SK-N-SH (cell line): ENCODE results near the gene ZNF646. TPM values are rescaled to one million over a fixed set of nuclear protein-coding genes. Genes with fewer than 3 reads are reported as not detected.

Experiments
- CTCF ChIA-PET: fragments of 300-600, 350-600 bp; formaldehyde crosslinking; extraction: SDS; loops from one replicate; lab custom pipeline; 2021; lab: Yijun Ruan, JAX
- POLR2A ChIA-PET: fragments of 350-600 bp; sonication (Branson Sonifier 250); formaldehyde crosslinking; extraction: SDS; loops from one replicate; lab custom pipeline; 2020; ENCODE audit warnings: antibody characterized with exemption, inconsistent platforms; lab: Yijun Ruan, JAX
- DNase-seq: peaks from one replicate; pipeline ENCODE4 v3.0.0; 2012
- H2AFZ ChIP-seq: fragments of 200-600 bp; sonication (generic); 2 replicates; pipeline ENCODE4 v1.8.1; 2016; ENCODE audit warnings: antibody characterized with exemption, mild to moderate bottlenecking, low read depth
- H3F3A ChIP-seq: fragments of 200-600 bp; sonication (generic); replicated peaks from 2 replicates; pipeline ENCODE3; 2016; ENCODE audit warnings: antibody characterized with exemption, mild to moderate bottlenecking; ENCODE audit not compliant: insufficient read depth
- H3K27ac ChIP-seq, 2 experiments: fragments of 200-500 bp in 1 of 2; fragments of 200-600 bp in 1 of 2; sonication (Bioruptor generic) in 1 of 2; sonication (generic), shearing (Covaris generic) in 1 of 2; 2 replicates each; pipeline versions ENCODE4 v1.5.1 to v1.6.1; 2014 to 2016; ENCODE audit warnings: low read depth in 2 of 2, inconsistent platforms in 1 of 2, low read length in 1 of 2, mild to moderate bottlenecking in 1 of 2, mixed read lengths in 1 of 2
- H3K27me3 ChIP-seq: fragments of 200-600 bp; sonication (generic), shearing (Covaris generic); 2 replicates; pipeline ENCODE4 v1.6.1; 2016; ENCODE audit warnings: mixed run types; ENCODE audit not compliant: insufficient read depth
- H3K36me3 ChIP-seq, 2 experiments: fragments of 200-500 bp in 1 of 2; fragments of 200-600 bp in 1 of 2; sonication (Bioruptor generic) in 1 of 2; sonication (generic) in 1 of 2; replicated peaks in 1 of 2; 2 replicates each; pipeline versions ENCODE3 to v1.5.1; 2014 to 2016; ENCODE audit warnings: low read length in 1 of 2, mild to moderate bottlenecking in 1 of 2; ENCODE audit not compliant: insufficient read depth in 2 of 2, control insufficient read depth in 1 of 2
- H3K4me1 ChIP-seq, 2 experiments: fragments of 200-500 bp in 1 of 2; fragments of 200-600 bp in 1 of 2; sonication (Bioruptor generic) in 1 of 2; sonication (generic), shearing (Covaris generic) in 1 of 2; 2 replicates each; pipeline versions ENCODE4 v1.5.1 to v1.6.1; 2014 to 2016; ENCODE audit warnings: low read depth in 1 of 2, low read length in 1 of 2, mixed run types in 1 of 2; ENCODE audit not compliant: insufficient read depth in 2 of 2, control insufficient read depth in 1 of 2
- H3K4me2 ChIP-seq: fragments of 200-600 bp; sonication (generic), shearing (Covaris generic); 2 replicates; pipeline ENCODE4 v1.6.1; 2017; ENCODE audit warnings: mixed run types
- H3K4me3 ChIP-seq, 2 experiments: fragments of 200-500 bp in 1 of 2; fragments of 200-600 bp in 1 of 2; sonication (Bioruptor generic) in 1 of 2; sonication (generic), shearing (Covaris generic) in 1 of 2; 2 replicates each; pipeline versions ENCODE4 v1.5.1 to v1.8.1; 2014 to 2016; ENCODE audit warnings: low read depth in 2 of 2, inconsistent platforms in 1 of 2, low read length in 1 of 2, mild to moderate bottlenecking in 1 of 2, mixed read lengths in 1 of 2, moderate library complexity in 1 of 2
- H3K79me2 ChIP-seq: fragments of 200-600 bp; sonication (generic); 2 replicates; pipeline ENCODE4 v1.8.1; 2017; ENCODE audit warnings: mild to moderate bottlenecking; ENCODE audit not compliant: insufficient read depth
- H3K9ac ChIP-seq: fragments of 200-600 bp; sonication (generic); 2 replicates; pipeline ENCODE4 v1.6.1; 2017; ENCODE audit warnings: mixed run types
- H3K9me2 ChIP-seq: fragments of 200-600 bp; sonication (generic); 2 replicates; pipeline ENCODE4 v1.6.1; 2017; ENCODE audit warnings: mixed run types
- H3K9me3 ChIP-seq: fragments of 200-600 bp; sonication (generic); 2 replicates; pipeline ENCODE4 v1.6.1; 2017; ENCODE audit warnings: mixed run types, mild to moderate bottlenecking, moderate library complexity
- H4K20me1 ChIP-seq: fragments of 200-600 bp; sonication (generic); 2 replicates; pipeline ENCODE4 v1.6.1; 2017; ENCODE audit warnings: mild to moderate bottlenecking, mixed run types; ENCODE audit not compliant: insufficient read depth
- CHD2 ChIP-seq: fragments of 150-350 bp; IDR thresholded peaks from 2 replicates; pipeline ENCODE4 v1.6.1; 2018; ENCODE audit warnings: low read length; ENCODE audit not compliant: partially characterized antibody
- ELF1 ChIP-seq: IDR thresholded peaks from 2 replicates; pipeline ENCODE4 v1.4.0; 2012
- EP300 ChIP-seq, 2 experiments: IDR thresholded peaks; 2 replicates each; pipeline versions ENCODE4 v1.4.0 to v1.6.1; 2012; ENCODE audit warnings: borderline replicate concordance in 1 of 2, low read depth in 1 of 2, low read length in 1 of 2
- EZH2phosphoT487 ChIP-seq: fragments of 200-600 bp; sonication (generic); IDR thresholded peaks from 2 replicates; pipeline ENCODE4 v1.6.1; 2017; ENCODE audit warnings: low read depth, mixed run types, mild to moderate bottlenecking, antibody characterized with exemption, moderate library complexity, borderline replicate concordance
- GABPA ChIP-seq: IDR thresholded peaks from 2 replicates; pipeline ENCODE4 v1.4.0; 2012; ENCODE audit warnings: low read depth, mild to moderate bottlenecking
- JUND ChIP-seq: IDR thresholded peaks from 2 replicates; pipeline ENCODE4 v1.4.0; 2012
- MAX ChIP-seq: IDR thresholded peaks from 2 replicates; pipeline ENCODE4 v1.4.0; 2012; ENCODE audit warnings: low read depth
- MEF2A ChIP-seq: IDR thresholded peaks from 2 replicates; pipeline ENCODE4 v1.4.0; 2012; ENCODE audit warnings: low read depth, borderline replicate concordance
- MXI1 ChIP-seq: IDR thresholded peaks from 2 replicates; pipeline ENCODE4 v1.6.1; 2012; ENCODE audit warnings: mild to moderate bottlenecking, low read depth, low read length, improper control_type of control experiment
- NFIC ChIP-seq: IDR thresholded peaks from 2 replicates; pipeline ENCODE4 v1.4.0; 2012; ENCODE audit warnings: borderline replicate concordance
- NRF1 ChIP-seq: IDR thresholded peaks from 2 replicates; pipeline ENCODE4 v1.6.1; 2012; ENCODE audit warnings: low read depth, mild to moderate bottlenecking, low read length
- RAD21 ChIP-seq: IDR thresholded peaks from 2 replicates; pipeline ENCODE4 v1.6.1; 2012; ENCODE audit warnings: mild to moderate bottlenecking, low read length
- REST ChIP-seq: IDR thresholded peaks from 2 replicates; pipeline ENCODE4 v1.6.1; 2012; ENCODE audit warnings: mild to moderate bottlenecking, low read depth, low read length, moderate library complexity
- SIN3A ChIP-seq: IDR thresholded peaks from 2 replicates; pipeline ENCODE4 v1.6.1; 2012; ENCODE audit warnings: low read depth, mild to moderate bottlenecking, low read length, moderate library complexity, borderline replicate concordance
- TAF1 ChIP-seq: IDR thresholded peaks from 2 replicates; pipeline ENCODE4 v1.6.1; 2012; ENCODE audit warnings: low read depth, mild to moderate bottlenecking, low read length, moderate library complexity, borderline replicate concordance
- USF2 ChIP-seq: fragments of 150-350 bp; IDR thresholded peaks from 2 replicates; pipeline ENCODE4 v1.6.1; 2017; ENCODE audit warnings: antibody characterized with exemption, low read length, low read depth, borderline replicate concordance
- YY1 ChIP-seq: IDR thresholded peaks from 2 replicates; pipeline ENCODE4 v1.4.0; 2012; ENCODE audit warnings: low read depth, mild to moderate bottlenecking
- ZBTB33 ChIP-seq: IDR thresholded peaks from 2 replicates; pipeline ENCODE4 v1.4.0; 2012; ENCODE audit warnings: low read depth, borderline replicate concordance
- WGBS: methylation state at CpG from one replicate; pipeline ENCODE4 v1.1.6; 2017; ENCODE audit warnings: low lambda C conversion rate; 5-methylcytosine and 5-hydroxymethylcytosine counted together
- polyA plus RNA-seq, 3 experiments: library from polyadenylated mRNA; depleted of rRNA; stranded (reverse); fragments of >200 nt; gene quantifications; 2 replicates each; pipeline ENCODE4 v1.2.3, GENCODE V29; 2012

The ZNF646 gene
- polyA plus RNA-seq, 1 of the 3 experiments (the other 2 are of a cell fraction) = 3.4 TPM

GRCh38 chr16:31073142-31073969 lies 866 bp upstream of the ZNF646 start:
- TF ChIP-seq ZBTB33 (no peak), JUND (no peak), MEF2A (no peak), CHD2 (peak; percentile 47), ELF1 (peak; percentile 75), RAD21 (no peak), GABPA (peak; percentile 58), NFIC (peak; percentile 28; the same call in 1 of the 2 replicates), EZH2phosphoT487 (no peak), YY1 (peak; percentile 71), MXI1 (peak; percentile 62; the same call in 1 of the 2 replicates), REST (0 out of 2 replicates have a peak, but pooled peaks have one; percentile 12), EP300 (IDR thresholded peaks at IDR 0.05; ENCODE audit: borderline replicate concordance in 1 of 2, low read depth in 1 of 2, low read length in 1 of 2) (no peak), TAF1 (peak; percentile 85), USF2 (no peak), MAX (no peak), NRF1 (no peak), SIN3A (0 out of 2 replicates have a peak, but pooled peaks have one; percentile 39)
- Histone ChIP-seq H3K9ac (peak overlapping the region; percentile 95), H3K9me2 (no peaks in the 10 kb centered on the region), H3K4me1 (peaks cover 5 to 14% of the 10 kb centered on the region in 2 experiments; a peak in 3 of 4 replicates), H3K27me3 (no peaks in the 10 kb centered on the region), H4K20me1 (0 out of 2 replicates have a peak, but pooled peaks cover 3% of the 10 kb centered on the region), H2AFZ (peak overlapping the region; percentile 83), H3K4me3 (peak overlapping the region; percentile 90 to 95), H3F3A (peaks cover 7% of the 10 kb centered on the region), H3K4me2 (peak overlapping the region; percentile 93), H3K27ac (peak overlapping the region; percentile 93 to 95), H3K36me3 (peaks cover 11 to 25% of the 10 kb centered on the region in 2 experiments), H3K9me3 (no peaks in the 10 kb centered on the region), H3K79me2 (peaks cover 89% of the 10 kb centered on the region)
- peak; percentile 94 for DNase-seq
- CTCF ChIA-PET = interaction anchor here (1.0 to 4.3 kb wide), 6 partner anchors 16 to 119 kb away, joined by 3 to 19 read pairs (median 6); partner anchors contain the start of genes HSD3B7 and PRSS53
- POLR2A ChIA-PET = interaction anchor here (0.6 to 2.7 kb wide), 18 partner anchors 11 to 387 kb away, joined by 3 to 22 read pairs (median 4); partner anchors contain the start of genes FUS, HSD3B7, KAT8 and PRSS53
- WGBS = 0% methylated on average over 22 of the region's 83 CpGs
